GM12872 (cell line): ENCODE data around the gene OPCML.

Source experiments
- TF ChIP-seq, protein P1 (sequence below): IDR thresholded peaks from 3 replicates; pipeline ENCODE4 v1.5.1; 2011; ENCODE audit warnings: low read depth, mild to moderate bottlenecking, low read length, moderate library complexity; ENCODE audit not compliant: insufficient read depth

The OPCML gene

DNA sequence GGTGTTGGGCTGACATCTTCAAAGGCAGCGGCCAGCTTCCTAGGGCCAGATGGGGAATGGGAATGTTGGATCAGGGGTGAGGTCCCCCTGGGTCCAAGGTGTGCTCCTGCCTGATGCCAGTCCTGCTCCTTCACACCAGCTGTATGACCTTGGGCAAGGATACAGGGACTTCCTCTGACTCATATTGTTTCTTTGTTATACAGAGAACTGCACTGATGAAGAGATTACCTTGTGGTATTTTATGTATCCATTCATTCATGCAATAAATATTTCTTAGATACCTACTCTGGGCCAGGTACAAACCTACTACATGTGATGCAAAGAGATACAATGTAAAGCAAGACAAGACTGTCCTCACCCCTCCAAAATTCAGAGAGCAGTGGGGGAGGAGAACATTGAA lies 3.9 kb upstream of the OPCML start:
- TF ChIP-seq, protein P1, sequence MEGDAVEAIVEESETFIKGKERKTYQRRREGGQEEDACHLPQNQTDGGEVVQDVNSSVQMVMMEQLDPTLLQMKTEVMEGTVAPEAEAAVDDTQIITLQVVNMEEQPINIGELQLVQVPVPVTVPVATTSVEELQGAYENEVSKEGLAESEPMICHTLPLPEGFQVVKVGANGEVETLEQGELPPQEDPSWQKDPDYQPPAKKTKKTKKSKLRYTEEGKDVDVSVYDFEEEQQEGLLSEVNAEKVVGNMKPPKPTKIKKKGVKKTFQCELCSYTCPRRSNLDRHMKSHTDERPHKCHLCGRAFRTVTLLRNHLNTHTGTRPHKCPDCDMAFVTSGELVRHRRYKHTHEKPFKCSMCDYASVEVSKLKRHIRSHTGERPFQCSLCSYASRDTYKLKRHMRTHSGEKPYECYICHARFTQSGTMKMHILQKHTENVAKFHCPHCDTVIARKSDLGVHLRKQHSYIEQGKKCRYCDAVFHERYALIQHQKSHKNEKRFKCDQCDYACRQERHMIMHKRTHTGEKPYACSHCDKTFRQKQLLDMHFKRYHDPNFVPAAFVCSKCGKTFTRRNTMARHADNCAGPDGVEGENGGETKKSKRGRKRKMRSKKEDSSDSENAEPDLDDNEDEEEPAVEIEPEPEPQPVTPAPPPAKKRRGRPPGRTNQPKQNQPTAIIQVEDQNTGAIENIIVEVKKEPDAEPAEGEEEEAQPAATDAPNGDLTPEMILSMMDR, result no peak

DNA sequence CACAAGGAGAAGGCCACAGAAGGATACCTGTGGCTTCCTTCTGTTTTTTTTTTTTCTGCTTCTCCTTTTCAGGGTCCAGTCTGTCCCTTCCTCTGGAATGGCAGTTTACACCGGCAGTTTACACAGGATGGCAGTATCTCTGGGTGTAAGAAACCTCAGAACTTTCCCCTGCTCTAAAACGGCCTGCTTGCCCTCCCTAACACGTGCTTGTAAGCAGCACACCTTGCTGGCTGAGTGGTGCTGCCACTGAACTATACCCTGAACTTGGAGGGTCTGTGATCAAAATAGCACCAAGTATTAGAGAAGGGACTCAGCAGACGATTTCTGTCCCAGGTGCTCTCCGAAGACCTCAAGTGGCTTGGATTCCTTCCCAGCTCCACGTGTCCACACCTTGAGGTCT lies 904 bp upstream of the OPCML start:
- TF ChIP-seq, protein P1, result no peak

DNA sequence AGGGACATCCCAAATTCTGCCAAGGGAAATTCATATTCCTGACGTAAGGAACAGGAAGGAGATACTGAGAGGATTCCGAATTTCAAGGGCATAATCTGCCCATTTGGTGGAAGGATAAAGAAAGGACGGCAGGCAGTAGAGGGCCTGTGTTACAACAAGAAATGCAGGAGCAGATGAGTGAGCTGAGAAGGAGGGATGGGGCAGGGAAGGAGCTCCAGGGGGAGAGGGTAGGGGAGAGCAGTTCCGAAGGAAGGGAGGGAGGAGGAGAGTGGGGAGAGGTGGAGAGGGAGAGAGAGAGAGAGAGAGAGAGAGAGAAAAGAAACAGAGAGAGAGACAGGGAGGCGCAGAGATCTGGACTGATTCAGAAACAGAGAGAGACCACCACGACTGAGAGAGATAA lies 843 bp downstream of the OPCML start:
- TF ChIP-seq, protein P1, result no peak

DNA sequence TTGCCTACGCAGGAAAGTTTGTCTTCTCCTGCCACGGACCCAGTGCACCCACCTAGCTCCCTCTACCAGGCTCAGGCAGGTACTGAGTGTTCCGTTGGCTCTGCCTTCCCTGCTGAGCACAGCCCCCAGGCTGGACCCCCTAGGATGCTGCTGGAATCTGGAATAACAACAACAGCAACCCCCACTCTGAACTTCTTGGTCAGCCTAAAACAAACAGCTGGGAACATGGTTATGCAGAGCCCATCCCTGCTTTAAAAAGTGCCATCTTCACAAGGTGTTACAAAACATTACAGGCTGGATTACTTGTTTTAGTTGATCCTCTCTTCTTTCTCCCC lies 1.8 kb downstream of the OPCML start:
- TF ChIP-seq, protein P1, result no peak

DNA sequence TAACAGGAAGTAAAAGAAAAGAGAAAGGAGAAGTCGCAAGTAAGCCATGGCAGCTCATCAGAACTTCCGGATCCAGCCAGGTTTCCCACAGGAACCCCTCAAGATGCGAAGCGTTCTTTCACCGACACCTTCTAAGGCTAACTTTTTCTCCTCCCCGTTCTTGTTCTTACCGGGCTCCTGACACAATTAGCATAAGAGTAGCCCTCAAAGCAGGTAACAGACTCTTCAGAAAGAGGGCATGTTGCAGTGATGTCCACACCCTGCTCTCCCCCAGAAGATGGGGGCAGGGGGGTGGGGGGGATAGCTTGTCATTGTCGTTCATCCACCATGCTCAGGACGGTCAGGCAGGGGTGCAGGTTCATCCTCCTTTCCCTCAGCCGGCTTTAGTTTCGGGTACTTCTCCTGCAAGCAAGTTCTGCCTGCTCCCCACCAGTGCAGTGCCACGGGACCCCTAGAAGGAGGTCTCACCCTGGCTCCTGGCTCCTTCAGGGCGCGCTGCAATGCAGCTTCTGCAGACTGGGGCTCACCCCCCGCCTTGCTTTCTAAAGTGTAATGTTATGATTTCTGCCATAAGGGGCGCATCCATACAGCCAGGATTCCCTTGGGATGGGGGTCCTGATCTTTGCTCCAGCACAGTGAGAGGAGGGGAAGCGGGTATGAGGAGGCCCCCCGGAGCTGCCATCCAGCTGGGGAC lies 2.3 kb downstream of the OPCML start:
- TF ChIP-seq, protein P1, result no peak

DNA sequence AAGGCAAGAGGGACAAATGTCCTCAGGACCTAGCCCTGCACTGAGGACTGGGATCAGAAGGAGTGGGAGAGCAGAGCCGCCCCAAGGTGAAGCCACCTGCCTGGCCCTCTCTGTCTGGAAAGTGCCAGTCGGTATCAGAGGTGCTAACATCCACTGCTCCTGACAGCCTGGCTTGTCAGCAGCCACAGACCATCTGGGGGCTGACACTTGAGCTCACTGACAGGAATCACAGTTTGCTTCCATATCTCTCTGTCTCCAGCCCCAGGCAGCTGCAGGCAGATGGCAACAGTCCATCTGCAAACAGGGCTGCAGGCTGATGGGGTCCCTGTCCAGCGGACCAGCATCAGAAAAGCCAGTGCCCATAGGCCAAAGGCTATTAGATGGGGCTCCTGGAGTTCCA lies 5.5 kb downstream of the OPCML start:
- TF ChIP-seq, protein P1, result no peak

DNA sequence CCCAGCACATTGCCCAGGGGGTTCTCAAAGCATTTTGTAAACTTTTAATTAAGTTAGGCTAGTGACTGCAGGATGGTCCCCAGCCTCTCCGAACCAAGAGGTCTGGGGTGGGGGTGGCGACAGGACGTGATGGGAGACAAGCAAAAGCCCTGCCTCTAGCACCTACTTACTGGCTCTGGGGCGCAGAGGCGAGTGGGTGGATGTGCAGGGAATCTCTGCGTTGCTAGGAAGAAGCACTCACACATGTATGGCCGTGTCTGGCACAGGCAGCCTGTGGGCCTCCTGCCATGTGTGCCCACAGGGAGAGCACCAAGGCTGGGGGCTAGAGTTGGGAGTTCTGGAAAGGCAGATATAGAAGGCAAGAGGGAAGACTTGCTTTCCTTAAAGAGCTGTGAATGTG lies 6.3 kb downstream of the OPCML start:
- TF ChIP-seq, protein P1, result no peak
